ENCODE data around the gene ARL6IP1.

DNA sequence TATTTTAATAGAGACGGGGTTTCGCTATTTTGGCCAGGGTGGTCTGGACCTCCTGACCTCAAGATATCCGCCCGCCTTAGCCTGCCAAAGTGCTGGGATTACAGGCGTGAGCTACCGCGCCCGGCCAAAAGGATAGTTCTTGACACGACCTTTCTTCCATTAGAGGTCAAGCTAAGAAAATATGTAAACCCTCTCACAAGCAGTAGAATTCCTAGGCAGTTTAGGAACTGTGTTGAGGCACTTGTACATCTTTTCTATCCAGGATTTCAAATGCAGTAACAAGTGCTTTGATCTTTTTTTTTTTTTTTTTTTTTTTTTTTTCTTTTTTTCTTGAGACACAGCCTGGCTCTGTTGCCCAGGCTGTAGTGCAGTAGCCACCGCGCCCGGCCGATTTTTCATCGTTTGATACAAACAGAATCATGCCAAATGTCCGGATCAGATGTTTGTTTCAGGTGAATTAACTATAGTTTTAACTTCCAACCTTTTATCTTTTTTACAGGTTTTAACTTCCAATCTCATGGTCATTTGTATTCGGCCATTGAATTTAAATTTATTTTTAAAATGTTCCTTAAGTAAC lies 1.5 kb upstream of the ARL6IP1 start:
- no peak for TF ChIP-seq POLR2AphosphoS5 (IDR thresholded peaks at IDR 0.05; ENCODE audit: borderline replicate concordance, low read depth, low read length)
- no peak for TF ChIP-seq EZH2 (IDR thresholded peaks at IDR 0.05)
- TF ChIP-seq FOXP2 (optimal IDR thresholded peaks at IDR 0.05; ENCODE audit: control extremely low read depth, extremely low read length, insufficient read depth) = no peak

Measured in SK-N-MC (cell line).